Stimulated activated CD8-positive, alpha-beta memory T cell treated with anti-CD3 and anti-CD28 coated beads, Interleukin-15, amount 100 ng/mL, for 1 hour (primary cell): Measurements from ENCODE around the gene MAN1C1.
"Not testable (repeated sequence)": the region's sequence is repeated elsewhere in the genome, so short reads cannot be mapped to it uniquely, and the experiment has no call there.

Source experiments
- DNase-seq: peaks from one replicate; pipeline ENCODE4 v3.0.0-alpha.2; 2020; ENCODE audit warnings: low read depth

The MAN1C1 gene

GRCh38 chr1:25716320-25716719, 99.7 kb downstream of the MAN1C1 start:
- no peak for DNase-seq

- no peak for DNase-seq
These were observed 102.1 kb downstream of the MAN1C1 start for GRCh38 chr1:25718732-25719131.

GRCh38 chr1:25720624-25721023, 104.0 kb downstream of the MAN1C1 start:
- no peak for DNase-seq

- no peak for DNase-seq
These were observed 106.8 kb downstream of the MAN1C1 start for GRCh38 chr1:25723250-25723880.

- DNase-seq: no peak
These were observed 107.6 kb downstream of the MAN1C1 start for GRCh38 chr1:25724201-25724600.

GRCh38 chr1:25724966-25725365, 108.4 kb downstream of the MAN1C1 start:
- no peak for DNase-seq

GRCh38 chr1:25725482-25725881, 108.9 kb downstream of the MAN1C1 start:
- no peak for DNase-seq

GRCh38 chr1:25727088-25727487, 110.5 kb downstream of the MAN1C1 start:
- DNase-seq: no peak

GRCh38 chr1:25727635-25728286, 111.2 kb downstream of the MAN1C1 start:
- no peak for DNase-seq

- DNase-seq: no peak
These were observed 111.8 kb downstream of the MAN1C1 start for GRCh38 chr1:25728301-25728935.

GRCh38 chr1:25729045-25729444, 112.5 kb downstream of the MAN1C1 start:
- no peak for DNase-seq

- DNase-seq: no peak
These were observed 113.4 kb downstream of the MAN1C1 start for GRCh38 chr1:25729790-25730644.

GRCh38 chr1:25731148-25731547, 114.6 kb downstream of the MAN1C1 start:
- DNase-seq: no peak

- DNase-seq: no peak
These were observed 115.2 kb downstream of the MAN1C1 start for GRCh38 chr1:25731626-25732370.

GRCh38 chr1:25732821-25733220, 116.2 kb downstream of the MAN1C1 start:
- no peak for DNase-seq

GRCh38 chr1:25733271-25733670, 116.7 kb downstream of the MAN1C1 start:
- DNase-seq: no peak

- DNase-seq: not testable (repeated sequence)
These were observed 118.4 kb downstream of the MAN1C1 start for GRCh38 chr1:25734991-25735390.

GRCh38 chr1:25735956-25736529, 119.5 kb downstream of the MAN1C1 start:
- DNase-seq: no peak

- no peak for DNase-seq
These were observed 120.5 kb downstream of the MAN1C1 start for GRCh38 chr1:25737130-25737529.

GRCh38 chr1:25738499-25738898, 121.9 kb downstream of the MAN1C1 start:
- no peak for DNase-seq

GRCh38 chr1:25739341-25739740, 122.8 kb downstream of the MAN1C1 start:
- DNase-seq: no peak
